ENCODE data around the gene IFRD1.

Gene IFRD1

GRCh38 chr7:112520787-112521186 lies 70.5 kb downstream of the IFRD1 start:
- no peak for DNase-seq (ENCODE audit: extremely low read depth, low read depth)
- no peak for TF ChIP-seq CTCF (IDR thresholded peaks at IDR 0.05; ENCODE audit: low read depth, low read length, missing control alignments)
- H3K4me3 ChIP-seq (replicated peaks; ENCODE audit: low read depth, low read length) = no peak overlapping the region

- H3K4me3 ChIP-seq (replicated peaks; ENCODE audit: low read depth, low read length) = no peak overlapping the region
- TF ChIP-seq CTCF (IDR thresholded peaks at IDR 0.05; ENCODE audit: low read depth, low read length, missing control alignments) = no peak
- DNase-seq (ENCODE audit: extremely low read depth, low read depth) = no peak
Observed at GRCh38 chr7:112521942-112522341, 71.7 kb downstream of the IFRD1 start.

- no peak for TF ChIP-seq CTCF (IDR thresholded peaks at IDR 0.05; ENCODE audit: low read depth, low read length, missing control alignments)
- DNase-seq (ENCODE audit: extremely low read depth, low read depth) = no peak
- H3K4me3 ChIP-seq (replicated peaks; ENCODE audit: low read depth, low read length) = no peak overlapping the region
Observed at GRCh38 chr7:112523871-112524270, 73.6 kb downstream of the IFRD1 start.
